Kidney tubule cell (primary cell): ENCODE measurements around the gene SIGLEC15.
"Not testable (repeated sequence)": the region's sequence is repeated elsewhere in the genome, so short reads cannot be mapped to it uniquely, and the experiment has no call there.

Source experiments
- DNase-seq: peaks from one replicate; pipeline ENCODE4 v3.0.0-alpha.2; 2018; ENCODE audit warnings: low spot score

SIGLEC15 gene, protein sequence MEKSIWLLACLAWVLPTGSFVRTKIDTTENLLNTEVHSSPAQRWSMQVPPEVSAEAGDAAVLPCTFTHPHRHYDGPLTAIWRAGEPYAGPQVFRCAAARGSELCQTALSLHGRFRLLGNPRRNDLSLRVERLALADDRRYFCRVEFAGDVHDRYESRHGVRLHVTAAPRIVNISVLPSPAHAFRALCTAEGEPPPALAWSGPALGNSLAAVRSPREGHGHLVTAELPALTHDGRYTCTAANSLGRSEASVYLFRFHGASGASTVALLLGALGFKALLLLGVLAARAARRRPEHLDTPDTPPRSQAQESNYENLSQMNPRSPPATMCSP

GRCh38 chr18:45825258-45826044 is at the start of gene SIGLEC15:
TSS of gene SIGLEC15 (plus strand) at chr18:45825675. CDS start at chr18:45825729, 54 bp downstream.
- DNase-seq, result peak; percentile 88

GRCh38 chr18:45775743-45776142 is 49.7 kb upstream of the SIGLEC15 start:
- no peak for DNase-seq

- peak; percentile 37 for DNase-seq
Measured at GRCh38 chr18:45777393-45777792, 48.1 kb upstream of the SIGLEC15 start.

DNA sequence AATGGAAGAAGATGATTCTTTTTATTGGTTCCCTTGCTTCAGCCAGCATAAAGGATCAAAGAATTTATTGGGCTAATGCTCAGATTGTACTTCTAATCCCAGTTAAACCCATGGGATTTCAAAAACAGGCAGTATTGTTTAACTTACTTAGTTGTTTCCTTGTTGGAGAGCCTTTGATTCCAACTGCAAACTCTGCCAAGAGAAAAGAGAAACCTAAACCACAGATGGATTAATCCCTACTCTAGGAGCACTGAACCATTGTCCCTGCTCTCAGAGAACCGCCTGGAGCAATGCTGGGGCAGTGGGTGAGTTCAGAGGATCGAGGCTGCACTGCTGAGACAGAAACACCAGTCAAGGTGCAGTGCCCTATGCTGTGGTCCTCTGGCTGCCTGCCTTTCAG is 44.9 kb upstream of the SIGLEC15 start:
- DNase-seq, result no peak

DNA sequence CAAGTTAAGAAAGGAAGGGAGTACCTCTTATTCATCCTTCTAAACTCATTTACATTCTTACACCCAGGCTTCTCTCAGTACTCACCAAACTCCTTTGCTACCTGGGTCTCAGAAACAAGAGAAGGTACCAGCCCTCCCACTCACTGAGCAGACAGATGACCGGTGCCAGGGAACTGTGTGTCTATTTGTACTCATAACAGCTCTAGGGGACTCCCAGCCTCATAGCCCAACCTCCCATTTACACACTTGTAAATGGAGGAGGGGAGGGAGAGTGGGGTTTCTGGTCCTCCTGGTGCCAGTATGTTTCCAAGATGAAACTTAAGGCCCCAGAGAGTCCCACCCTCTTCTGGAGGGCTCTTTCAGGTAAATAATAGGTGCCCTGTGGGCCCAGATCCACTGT is 42.8 kb upstream of the SIGLEC15 start:
- DNase-seq, result no peak

DNA sequence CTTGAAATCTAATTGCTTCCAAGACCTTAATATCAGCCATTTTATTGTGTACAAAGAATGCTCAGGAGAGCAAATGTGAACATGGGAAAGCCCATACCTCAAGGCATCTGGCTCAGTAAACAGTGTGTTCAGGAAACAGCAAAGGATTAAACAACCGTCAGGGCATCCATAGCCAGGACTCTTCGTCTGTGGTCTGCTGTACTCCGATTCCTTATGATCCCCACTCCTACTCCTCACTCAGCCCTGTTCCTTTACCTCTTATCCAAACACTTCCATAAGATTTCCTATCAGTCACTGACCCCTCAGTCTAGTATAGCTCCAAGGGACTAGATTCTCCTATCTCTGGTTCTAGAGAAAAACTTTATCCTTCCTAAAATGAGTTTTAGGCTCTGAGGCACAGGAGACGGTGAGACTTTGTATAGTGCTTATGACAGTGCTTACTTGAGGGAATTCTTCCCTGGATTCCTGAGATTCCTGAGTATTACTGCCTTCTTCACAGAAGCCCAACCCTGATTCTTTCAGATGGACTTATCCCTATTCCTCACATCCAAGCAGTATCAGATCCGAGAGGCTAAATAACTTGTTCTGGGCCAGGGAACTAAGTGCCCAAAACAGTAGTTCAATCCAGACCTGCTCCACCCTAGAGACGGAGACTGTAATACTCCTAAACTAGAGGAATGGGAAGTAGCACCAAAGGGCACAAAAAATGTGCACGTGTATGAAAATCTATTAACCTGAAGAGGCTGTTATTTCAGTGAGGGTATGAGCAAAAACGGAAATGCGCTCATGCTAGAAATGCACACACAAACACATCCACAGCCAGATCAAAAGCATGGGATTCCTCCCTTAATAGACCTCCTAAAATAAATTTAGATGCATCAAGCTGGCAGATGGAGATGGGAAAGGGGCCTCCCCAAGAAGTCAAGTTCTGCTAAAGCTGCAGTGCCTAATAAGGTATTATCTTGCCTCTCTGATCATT is 42.1 kb upstream of the SIGLEC15 start:
- DNase-seq, result peak; percentile 52

GRCh38 chr18:45785134-45785533 is 40.3 kb upstream of the SIGLEC15 start:
- no peak for DNase-seq

- no peak for DNase-seq
Measured at GRCh38 chr18:45786941-45787340, 38.5 kb upstream of the SIGLEC15 start.

GRCh38 chr18:45787346-45787745 is 38.1 kb upstream of the SIGLEC15 start:
- DNase-seq, result no peak

DNA sequence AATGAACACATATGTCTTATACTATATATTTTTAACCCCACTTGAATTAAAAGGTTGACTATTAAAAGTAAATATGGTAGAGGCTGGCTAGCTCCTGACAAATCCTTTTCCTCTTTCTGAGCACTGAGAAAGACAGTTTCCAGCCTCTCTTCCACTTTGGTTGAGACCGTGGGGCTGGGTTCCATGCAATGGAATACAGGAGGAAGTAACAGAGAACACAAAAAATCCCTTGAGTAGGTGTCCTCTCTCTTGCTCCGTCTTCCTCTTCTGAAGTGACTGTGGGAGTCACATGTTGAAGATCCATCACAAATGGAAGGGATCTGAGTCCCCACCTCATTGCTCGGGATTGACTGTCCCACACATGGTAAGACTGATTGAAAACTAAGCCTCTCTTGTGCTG is 36.6 kb upstream of the SIGLEC15 start:
- no peak for DNase-seq

DNA sequence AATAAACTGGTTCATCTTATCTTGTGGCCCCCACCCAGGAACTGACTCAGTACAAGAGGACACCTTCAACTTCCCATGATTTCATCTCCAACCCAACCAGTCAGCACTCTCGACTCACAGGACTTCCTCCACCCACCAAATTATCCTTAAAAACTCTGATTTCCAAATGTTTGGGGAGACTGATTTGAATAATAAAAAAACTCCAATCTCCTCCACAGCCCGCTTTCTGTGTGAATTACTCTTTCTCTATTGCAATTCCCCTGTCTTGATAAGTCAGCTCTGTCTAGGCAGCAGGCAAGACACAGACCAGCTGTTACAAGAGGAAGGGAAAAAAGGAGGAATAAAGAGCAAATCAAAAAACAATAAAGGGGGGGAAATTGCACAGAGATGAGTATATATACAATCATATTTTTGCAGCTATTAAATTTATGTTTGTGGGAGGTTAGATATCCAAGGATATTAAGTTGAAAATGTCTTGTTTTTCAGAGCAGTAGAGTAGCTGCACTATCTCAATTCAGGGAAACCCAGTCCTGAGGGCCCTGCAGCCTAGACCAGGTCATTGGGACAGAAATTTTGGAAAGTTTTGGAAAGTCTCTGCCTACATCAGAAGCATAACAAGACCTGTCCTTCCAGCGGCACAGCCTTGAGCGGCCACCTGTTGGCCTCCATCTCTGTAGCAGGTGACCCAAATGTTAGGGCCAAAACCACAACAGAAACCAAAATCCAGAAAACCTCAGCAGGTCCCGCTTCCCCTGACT is 32.8 kb upstream of the SIGLEC15 start:
- no peak for DNase-seq

DNA sequence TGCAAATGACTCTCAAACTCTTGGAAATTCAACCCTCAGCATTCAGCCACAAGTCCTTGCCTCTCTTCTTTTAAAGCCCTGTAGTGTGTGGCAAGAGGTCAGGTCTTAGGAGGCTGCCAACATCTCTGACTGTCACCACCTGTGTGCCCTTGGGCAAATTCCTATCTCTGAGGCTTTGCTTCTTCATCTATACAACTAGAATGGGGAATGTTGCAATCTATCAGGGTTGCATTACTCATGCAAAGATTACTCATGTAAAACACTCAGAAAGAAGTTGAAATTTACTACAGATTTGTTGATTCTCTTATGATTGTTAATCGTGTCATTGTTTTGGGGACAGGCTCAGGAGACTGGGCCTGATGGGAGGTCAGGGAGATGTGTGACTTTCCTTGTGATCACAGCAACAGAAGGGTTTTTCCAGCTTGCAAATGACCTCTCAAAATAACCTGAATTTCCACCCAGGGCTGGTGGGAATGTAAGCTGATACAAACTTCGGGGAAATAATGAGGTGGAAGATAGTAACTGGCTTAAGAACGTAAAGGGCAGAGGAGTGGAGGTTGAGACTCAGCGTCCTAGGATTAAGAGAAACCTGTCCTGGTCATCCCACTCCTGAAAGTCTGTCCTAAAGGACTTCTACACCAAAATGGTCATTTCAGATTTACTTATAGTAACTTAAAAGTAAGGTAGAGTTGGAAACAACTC is 32.1 kb upstream of the SIGLEC15 start:
- peak; percentile 93 for DNase-seq

- DNase-seq, result no peak
Measured at GRCh38 chr18:45801416-45802004, 24.0 kb upstream of the SIGLEC15 start.

GRCh38 chr18:45802814-45803492 is 22.5 kb upstream of the SIGLEC15 start:
- peak; percentile 96 for DNase-seq

DNA sequence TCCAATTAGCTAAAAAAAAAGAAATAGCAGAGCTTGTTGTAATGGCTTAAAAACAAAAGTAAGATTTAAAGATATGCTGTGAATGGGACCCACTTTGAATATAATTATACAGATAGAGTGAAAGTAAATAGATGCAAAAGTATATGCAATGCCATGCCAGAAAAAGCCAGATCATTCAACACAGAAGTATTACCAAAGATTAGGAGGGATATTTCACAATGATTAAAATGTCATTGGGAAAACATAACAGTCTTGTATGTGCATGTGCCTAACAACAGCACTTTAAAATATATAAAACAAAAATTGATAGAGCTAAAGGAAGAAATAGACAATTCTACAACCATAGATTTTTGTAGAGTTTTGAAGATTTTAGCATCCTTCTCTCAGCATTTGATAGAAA is 19.9 kb upstream of the SIGLEC15 start:
- DNase-seq, result no peak

DNA sequence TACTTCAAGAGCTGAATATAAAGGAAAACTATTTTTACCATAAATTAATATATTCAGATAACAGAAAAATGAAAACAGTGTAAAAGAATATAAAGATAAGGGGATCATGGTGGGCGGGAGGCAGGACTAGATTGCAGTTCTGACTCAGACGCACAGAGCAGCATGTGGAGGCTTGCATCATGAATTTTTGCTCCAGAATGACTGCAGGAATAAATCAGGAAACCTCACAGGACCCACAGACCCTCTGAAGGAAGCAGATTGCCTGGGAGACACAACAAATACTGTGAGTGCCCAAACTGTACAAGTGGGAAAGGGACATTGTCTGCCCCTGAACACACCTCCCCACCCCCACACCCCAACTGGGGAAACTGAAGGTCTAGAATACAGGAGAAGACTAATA is 19.2 kb upstream of the SIGLEC15 start:
- DNase-seq, result peak; percentile 39

DNA sequence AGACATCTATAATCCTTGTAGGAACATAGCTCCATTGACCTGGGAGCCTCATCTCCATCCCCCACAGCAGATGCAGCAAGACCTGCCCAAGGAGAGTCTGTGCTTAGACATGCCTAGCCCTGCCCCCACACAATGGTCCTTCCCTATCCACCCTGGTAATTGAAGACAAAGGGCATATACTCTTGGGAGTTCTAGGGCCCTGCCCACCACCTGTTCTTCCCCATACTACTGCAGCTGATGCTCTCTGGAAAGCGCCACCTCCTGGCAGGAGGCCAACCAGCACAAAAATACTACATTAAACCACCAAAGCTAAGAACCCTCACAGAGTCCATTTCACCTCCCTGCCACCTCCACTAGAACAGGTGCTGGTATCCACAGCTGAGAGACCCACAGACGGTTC is 18.3 kb upstream of the SIGLEC15 start:
- DNase-seq, result not testable (repeated sequence)

GRCh38 chr18:45814733-45815132 is 10.7 kb upstream of the SIGLEC15 start:
- DNase-seq, result not testable (repeated sequence)

DNA sequence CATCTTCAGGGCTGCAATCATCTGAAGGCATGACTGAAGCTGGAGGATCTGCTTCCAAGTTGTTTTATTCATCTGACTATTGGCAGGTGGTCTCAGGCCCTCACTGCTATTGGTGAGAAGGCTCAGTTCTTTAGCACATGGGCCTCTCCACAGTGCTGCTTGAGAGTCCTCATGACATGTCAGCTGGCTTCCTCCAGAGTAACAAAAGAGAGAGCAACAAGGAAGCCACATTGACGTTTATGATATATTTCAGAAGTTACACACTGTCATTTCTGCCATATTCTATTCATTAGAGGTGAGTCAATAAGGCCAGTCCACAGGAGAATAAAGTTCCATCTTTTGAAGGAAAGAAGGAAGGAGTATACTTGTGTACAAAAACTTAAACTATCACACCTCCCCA is 7.9 kb upstream of the SIGLEC15 start:
- no peak for DNase-seq

GRCh38 chr18:45818765-45819164 is 6.7 kb upstream of the SIGLEC15 start:
- not testable (repeated sequence) for DNase-seq
